SK-N-SH (cell line): Measurements from ENCODE around the gene GPR3. TPM values are rescaled to one million over a fixed set of nuclear protein-coding genes. Genes with fewer than 3 reads are reported as not detected.
"Not testable (repeated sequence)": the region's sequence is repeated elsewhere in the genome, so short reads cannot be mapped to it uniquely, and the experiment has no call there.

Source experiments
- CTCF ChIA-PET: fragments of 300-600, 350-600 bp; formaldehyde crosslinking; extraction: SDS; loops from one replicate; lab custom pipeline; 2021; lab: Yijun Ruan, JAX
- POLR2A ChIA-PET: fragments of 350-600 bp; sonication (Branson Sonifier 250); formaldehyde crosslinking; extraction: SDS; loops from one replicate; lab custom pipeline; 2020; ENCODE audit warnings: antibody characterized with exemption, inconsistent platforms; lab: Yijun Ruan, JAX
- DNase-seq: peaks from one replicate; pipeline ENCODE4 v3.0.0; 2012
- H2AFZ ChIP-seq: fragments of 200-600 bp; sonication (generic); 2 replicates; pipeline ENCODE4 v1.8.1; 2016; ENCODE audit warnings: antibody characterized with exemption, mild to moderate bottlenecking, low read depth
- H3F3A ChIP-seq: fragments of 200-600 bp; sonication (generic); replicated peaks from 2 replicates; pipeline ENCODE3; 2016; ENCODE audit warnings: antibody characterized with exemption, mild to moderate bottlenecking; ENCODE audit not compliant: insufficient read depth
- H3K27ac ChIP-seq, 2 experiments: fragments of 200-500 bp in 1 of 2; fragments of 200-600 bp in 1 of 2; sonication (Bioruptor generic) in 1 of 2; sonication (generic), shearing (Covaris generic) in 1 of 2; 2 replicates each; pipeline versions ENCODE4 v1.5.1 to v1.6.1; 2014 to 2016; ENCODE audit warnings: low read depth in 2 of 2, inconsistent platforms in 1 of 2, low read length in 1 of 2, mild to moderate bottlenecking in 1 of 2, mixed read lengths in 1 of 2
- H3K27me3 ChIP-seq: fragments of 200-600 bp; sonication (generic), shearing (Covaris generic); 2 replicates; pipeline ENCODE4 v1.6.1; 2016; ENCODE audit warnings: mixed run types; ENCODE audit not compliant: insufficient read depth
- H3K36me3 ChIP-seq, 2 experiments: fragments of 200-500 bp in 1 of 2; fragments of 200-600 bp in 1 of 2; sonication (Bioruptor generic) in 1 of 2; sonication (generic) in 1 of 2; replicated peaks in 1 of 2; 2 replicates each; pipeline versions ENCODE3 to v1.5.1; 2014 to 2016; ENCODE audit warnings: low read length in 1 of 2, mild to moderate bottlenecking in 1 of 2; ENCODE audit not compliant: insufficient read depth in 2 of 2, control insufficient read depth in 1 of 2
- H3K4me1 ChIP-seq, 2 experiments: fragments of 200-500 bp in 1 of 2; fragments of 200-600 bp in 1 of 2; sonication (Bioruptor generic) in 1 of 2; sonication (generic), shearing (Covaris generic) in 1 of 2; 2 replicates each; pipeline versions ENCODE4 v1.5.1 to v1.6.1; 2014 to 2016; ENCODE audit warnings: low read depth in 1 of 2, low read length in 1 of 2, mixed run types in 1 of 2; ENCODE audit not compliant: insufficient read depth in 2 of 2, control insufficient read depth in 1 of 2
- H3K4me2 ChIP-seq: fragments of 200-600 bp; sonication (generic), shearing (Covaris generic); 2 replicates; pipeline ENCODE4 v1.6.1; 2017; ENCODE audit warnings: mixed run types
- H3K4me3 ChIP-seq, 2 experiments: fragments of 200-500 bp in 1 of 2; fragments of 200-600 bp in 1 of 2; sonication (Bioruptor generic) in 1 of 2; sonication (generic), shearing (Covaris generic) in 1 of 2; 2 replicates each; pipeline versions ENCODE4 v1.5.1 to v1.8.1; 2014 to 2016; ENCODE audit warnings: low read depth in 2 of 2, inconsistent platforms in 1 of 2, low read length in 1 of 2, mild to moderate bottlenecking in 1 of 2, mixed read lengths in 1 of 2, moderate library complexity in 1 of 2
- H3K79me2 ChIP-seq: fragments of 200-600 bp; sonication (generic); 2 replicates; pipeline ENCODE4 v1.8.1; 2017; ENCODE audit warnings: mild to moderate bottlenecking; ENCODE audit not compliant: insufficient read depth
- H3K9ac ChIP-seq: fragments of 200-600 bp; sonication (generic); 2 replicates; pipeline ENCODE4 v1.6.1; 2017; ENCODE audit warnings: mixed run types
- H3K9me2 ChIP-seq: fragments of 200-600 bp; sonication (generic); 2 replicates; pipeline ENCODE4 v1.6.1; 2017; ENCODE audit warnings: mixed run types
- H3K9me3 ChIP-seq: fragments of 200-600 bp; sonication (generic); 2 replicates; pipeline ENCODE4 v1.6.1; 2017; ENCODE audit warnings: mixed run types, mild to moderate bottlenecking, moderate library complexity
- H4K20me1 ChIP-seq: fragments of 200-600 bp; sonication (generic); 2 replicates; pipeline ENCODE4 v1.6.1; 2017; ENCODE audit warnings: mild to moderate bottlenecking, mixed run types; ENCODE audit not compliant: insufficient read depth
- ELF1 ChIP-seq: IDR thresholded peaks from 2 replicates; pipeline ENCODE4 v1.4.0; 2012
- GATA2 ChIP-seq: sonication (generic); formaldehyde crosslinking; IDR thresholded peaks from 2 replicates; pipeline ENCODE4 v1.5.0; 2020; ENCODE audit warnings: mild to moderate bottlenecking, missing genetic modification reagents
- JUND ChIP-seq: IDR thresholded peaks from 2 replicates; pipeline ENCODE4 v1.4.0; 2012
- NRF1 ChIP-seq: IDR thresholded peaks from 2 replicates; pipeline ENCODE4 v1.6.1; 2012; ENCODE audit warnings: low read depth, mild to moderate bottlenecking, low read length
- RCOR1 ChIP-seq: fragments of 150-350 bp; IDR thresholded peaks from 2 replicates; pipeline ENCODE4 v1.6.1; 2017; ENCODE audit warnings: antibody characterized with exemption, low read length
- RXRA ChIP-seq: IDR thresholded peaks from 2 replicates; pipeline ENCODE4 v1.4.0; 2012; ENCODE audit warnings: low read depth, mild to moderate bottlenecking, borderline replicate concordance
- SIN3A ChIP-seq: IDR thresholded peaks from 2 replicates; pipeline ENCODE4 v1.6.1; 2012; ENCODE audit warnings: low read depth, mild to moderate bottlenecking, low read length, moderate library complexity, borderline replicate concordance
- TEAD4 ChIP-seq: IDR thresholded peaks from 2 replicates; pipeline ENCODE4 v1.4.0; 2012; ENCODE audit warnings: mild to moderate bottlenecking, borderline replicate concordance; ENCODE audit not compliant: insufficient read depth
- USF1 ChIP-seq: IDR thresholded peaks from 2 replicates; pipeline ENCODE4 v1.4.0; 2012; ENCODE audit warnings: low read depth, borderline replicate concordance
- USF2 ChIP-seq: fragments of 150-350 bp; IDR thresholded peaks from 2 replicates; pipeline ENCODE4 v1.6.1; 2017; ENCODE audit warnings: antibody characterized with exemption, low read length, low read depth, borderline replicate concordance
- WGBS: methylation state at CpG from one replicate; pipeline ENCODE4 v1.1.6; 2017; ENCODE audit warnings: low lambda C conversion rate; 5-methylcytosine and 5-hydroxymethylcytosine counted together
- polyA plus RNA-seq, 3 experiments: library from polyadenylated mRNA; depleted of rRNA; stranded (reverse); fragments of >200 nt; gene quantifications; 2 replicates each; pipeline ENCODE4 v1.2.3, GENCODE V29; 2012

GPR3 gene
- polyA plus RNA-seq, 1 of the 3 experiments (the other 2 are of a cell fraction): 6.0 TPM

DNA sequence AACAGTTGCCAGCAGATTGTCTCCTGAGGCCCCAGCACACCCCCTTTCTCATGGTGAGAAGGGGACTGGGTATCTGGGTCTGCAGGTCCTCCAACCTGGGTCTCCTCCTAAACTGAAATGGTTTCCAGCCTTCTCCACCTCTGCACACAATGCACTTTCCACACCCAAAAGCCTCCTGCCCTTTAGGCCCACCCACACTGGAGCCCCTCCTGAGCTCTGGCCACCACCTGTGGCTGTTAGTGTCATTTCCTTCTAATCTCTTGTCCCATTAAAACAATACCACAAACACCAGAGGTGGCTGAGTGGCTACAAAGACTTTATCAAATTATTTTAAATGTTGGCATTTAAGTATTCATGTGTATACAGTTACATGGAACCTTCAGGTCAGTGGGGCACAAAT is 11.5 kb downstream of the GPR3 start:
- Histone ChIP-seq H3K9me2 (no peaks in the 10 kb centered on the region), H3K79me2 (no peaks in the 10 kb centered on the region), H4K20me1 (no peaks in the 10 kb centered on the region), H3K4me3 (no peak overlapping the region), H3K9me3 (no peaks in the 10 kb centered on the region), H3K27ac (no peak overlapping the region; a peak in 1 of 4 replicates), H3K27me3 (no peaks in the 10 kb centered on the region), H2AFZ (no peak overlapping the region), H3F3A (peaks cover 5% of the 10 kb centered on the region), H3K36me3 (peaks cover 8 to 26% of the 10 kb centered on the region in 2 experiments), H3K4me2 (no peak overlapping the region), H3K9ac (no peak overlapping the region), H3K4me1 (peaks cover 0 to 4% of the 10 kb centered on the region in 2 experiments; a peak in 1 of 4 replicates)
- no peak for DNase-seq
- ChIA-PET CTCF (interaction anchor here (0.8 to 3.4 kb wide), 9 partner anchors 9 to 359 kb away, joined by 3 to 24 read pairs (median 3); no protein-coding TSS in a partner anchor), POLR2A (no interaction called here)
- TF ChIP-seq JUND: no peak
- TF ChIP-seq ELF1: no peak
- no peak for TF ChIP-seq NRF1
- TF ChIP-seq SIN3A: no peak
- TF ChIP-seq GATA2 (CRISPR knock-in tag): no peak
- TF ChIP-seq RXRA: no peak
- no peak for TF ChIP-seq USF2
- no peak for TF ChIP-seq RCOR1

DNA sequence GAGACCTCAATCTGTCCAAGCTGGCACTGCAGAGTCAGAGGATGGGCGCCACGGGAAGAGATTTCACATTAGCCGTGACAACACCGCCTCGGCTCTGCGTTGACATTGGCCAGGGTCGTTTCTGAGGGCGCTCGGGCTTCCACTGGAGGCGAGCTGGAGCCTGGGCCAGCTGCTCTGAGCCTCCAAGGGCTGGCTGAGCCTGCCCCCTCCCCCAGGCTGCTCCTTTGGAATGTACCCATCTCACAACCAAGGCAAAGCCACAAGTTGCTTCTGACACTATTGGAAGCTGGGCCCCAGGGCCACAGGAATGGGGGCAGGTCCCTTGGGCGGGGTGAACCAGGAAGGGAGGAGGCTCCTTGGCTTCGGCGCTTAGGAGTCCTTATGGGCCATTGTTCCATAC is 12.7 kb downstream of the GPR3 start:
- Histone ChIP-seq H3K4me3 (no peak overlapping the region), H2AFZ (no peak overlapping the region), H4K20me1 (no peaks in the 10 kb centered on the region), H3K4me1 (peaks cover 0 to 4% of the 10 kb centered on the region in 2 experiments; a peak in 1 of 4 replicates), H3K9me3 (no peaks in the 10 kb centered on the region), H3K27me3 (no peaks in the 10 kb centered on the region), H3K4me2 (no peak overlapping the region), H3F3A (peaks cover 3% of the 10 kb centered on the region), H3K9ac (no peak overlapping the region)
- WGBS: 92% methylated on average over 11 of the region's 13 CpGs
- CTCF ChIA-PET: interaction anchor here (0.8 to 2.4 kb wide), 4 partner anchors 9 to 152 kb away, joined by 3 to 9 read pairs (median 6); no protein-coding TSS in a partner anchor
- TF ChIP-seq TEAD4 (no peak), RCOR1 (no peak), USF2 (no peak), USF1 (no peak)
- TF ChIP-seq, all 33 proteins: peak for 0
- H3K9me2 ChIP-seq: no peaks in the 10 kb centered on the region
- H3K36me3 ChIP-seq: peaks cover 9 to 26% of the 10 kb centered on the region in 2 experiments
- H3K79me2 ChIP-seq: no peaks in the 10 kb centered on the region
- POLR2A ChIA-PET: no interaction called here
- no peak for DNase-seq
- no peak overlapping the region; a peak in 1 of 4 replicates for H3K27ac ChIP-seq

DNA sequence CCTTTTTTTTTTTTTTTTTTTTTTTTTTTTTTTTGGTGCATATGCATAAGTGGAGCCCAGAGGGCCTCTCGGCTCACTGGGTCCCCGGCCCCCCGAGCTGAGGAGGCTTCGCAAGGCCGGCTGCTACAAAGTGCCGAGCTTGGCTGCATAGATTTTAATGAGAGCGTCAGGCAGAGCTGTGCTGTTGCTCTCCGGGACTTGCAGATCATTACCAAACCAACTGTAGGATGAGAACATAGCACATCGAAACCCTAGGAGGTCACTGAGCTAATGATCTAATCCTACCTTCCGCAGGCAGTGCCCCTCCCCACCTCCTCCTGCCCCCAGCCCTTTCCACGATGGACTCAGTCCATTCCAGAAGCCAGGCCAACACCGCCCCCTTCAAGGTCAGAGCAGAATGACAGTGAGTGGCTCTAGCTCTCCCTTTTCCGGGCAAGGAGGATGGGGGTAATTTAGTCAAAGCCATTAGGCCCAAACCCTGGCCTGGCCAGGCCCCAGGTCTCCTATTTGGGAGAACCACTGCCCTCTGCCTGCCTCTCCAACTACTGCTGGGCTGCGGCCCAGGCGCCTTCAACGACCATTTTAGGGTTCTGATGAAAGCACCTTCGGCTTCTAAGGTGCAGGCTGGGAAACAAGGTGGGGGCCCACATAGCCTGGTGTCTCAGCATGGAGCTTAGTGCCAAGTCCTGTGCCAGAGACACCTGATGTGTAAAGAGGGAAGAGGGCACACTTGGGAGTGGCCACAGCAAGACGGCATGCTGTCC is 13.4 kb downstream of the GPR3 start:
- H3K27me3 ChIP-seq, POLR2A ChIA-PET, H3K4me2 ChIP-seq, H3K4me1 ChIP-seq, DNase-seq, H3K9me2 ChIP-seq, H4K20me1 ChIP-seq, H3K9me3 ChIP-seq, H2AFZ ChIP-seq, H3K4me3 ChIP-seq, H3F3A ChIP-seq, H3K27ac ChIP-seq, H3K79me2 ChIP-seq, H3K9ac ChIP-seq: not testable (repeated sequence)
- CTCF ChIA-PET: interaction anchor here (1.1 to 2.4 kb wide), 3 partner anchors 10 to 151 kb away, joined by 5 to 9 read pairs (median 8); no protein-coding TSS in a partner anchor
- H3K36me3 ChIP-seq: peaks cover 15 to 33% of the 10 kb centered on the region in 2 experiments
- 89% methylated on average over 12 of the region's 18 CpGs for WGBS
